Thyroid gland (tissue), 4 donors: ENCODE data around the gene BRD8.

ENCODE experiments used
- POLR2A ChIP-seq, 2 donors: fragments of 450-650 bp; IDR thresholded peaks; one replicate each; pipeline ENCODE4 v1.6.1; 2017; ENCODE audit warnings: antibody characterized with exemption in 2 of 2, mild to moderate bottlenecking in 2 of 2, moderate library complexity in 1 of 2
- TF ChIP-seq, protein P1 (sequence below), 6 experiments: fragments of 200-600 bp in 3 of 6; fragments of 450-650 bp in 3 of 6; sonication (generic) in 3 of 6; IDR thresholded peaks; one replicate each; pipeline ENCODE4 v1.5.1; 2016 to 2019; ENCODE audit warnings: antibody characterized with exemption in 6 of 6, mild to moderate bottlenecking in 2 of 6, inconsistent platforms in 1 of 6, moderate library complexity in 1 of 6

DNA sequence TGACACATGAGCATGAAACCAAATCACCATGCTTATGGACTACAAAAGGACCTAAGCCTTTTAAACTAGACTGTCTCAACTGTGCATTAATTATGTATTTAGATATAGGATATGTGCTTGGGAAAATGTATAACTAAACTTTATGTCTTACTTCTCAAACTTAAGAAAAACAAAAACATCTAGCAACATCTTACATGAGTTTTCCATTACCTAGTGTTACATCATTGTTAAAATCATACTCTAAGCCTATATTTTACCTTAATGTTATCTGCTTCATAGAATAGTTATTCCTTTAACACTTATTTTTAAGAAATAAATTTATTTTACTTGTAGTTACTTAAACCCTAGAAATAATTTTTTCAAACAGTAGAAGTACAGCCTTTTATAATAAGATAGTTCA is 63.2 kb downstream of the BRD8 start:
- TF ChIP-seq POLR2A (IDR thresholded peaks at IDR 0.05): no peak
- TF ChIP-seq, protein P1, sequence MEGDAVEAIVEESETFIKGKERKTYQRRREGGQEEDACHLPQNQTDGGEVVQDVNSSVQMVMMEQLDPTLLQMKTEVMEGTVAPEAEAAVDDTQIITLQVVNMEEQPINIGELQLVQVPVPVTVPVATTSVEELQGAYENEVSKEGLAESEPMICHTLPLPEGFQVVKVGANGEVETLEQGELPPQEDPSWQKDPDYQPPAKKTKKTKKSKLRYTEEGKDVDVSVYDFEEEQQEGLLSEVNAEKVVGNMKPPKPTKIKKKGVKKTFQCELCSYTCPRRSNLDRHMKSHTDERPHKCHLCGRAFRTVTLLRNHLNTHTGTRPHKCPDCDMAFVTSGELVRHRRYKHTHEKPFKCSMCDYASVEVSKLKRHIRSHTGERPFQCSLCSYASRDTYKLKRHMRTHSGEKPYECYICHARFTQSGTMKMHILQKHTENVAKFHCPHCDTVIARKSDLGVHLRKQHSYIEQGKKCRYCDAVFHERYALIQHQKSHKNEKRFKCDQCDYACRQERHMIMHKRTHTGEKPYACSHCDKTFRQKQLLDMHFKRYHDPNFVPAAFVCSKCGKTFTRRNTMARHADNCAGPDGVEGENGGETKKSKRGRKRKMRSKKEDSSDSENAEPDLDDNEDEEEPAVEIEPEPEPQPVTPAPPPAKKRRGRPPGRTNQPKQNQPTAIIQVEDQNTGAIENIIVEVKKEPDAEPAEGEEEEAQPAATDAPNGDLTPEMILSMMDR (IDR thresholded peaks at IDR 0.05): no peak
